Testis (tissue), 2 donors: ENCODE data around the gene MPRIP.

Source experiments
- CTCF ChIP-seq, 3 experiments: fragments of 450-650 bp in 2 of 3; fragments of 200-600 bp in 1 of 3; sonication (generic) in 1 of 3; IDR thresholded peaks; one replicate each; pipeline ENCODE4 v1.5.1; 2016 to 2019; ENCODE audit warnings: antibody characterized with exemption in 3 of 3, mild to moderate bottlenecking in 2 of 3, moderate library complexity in 1 of 3
- POLR2A ChIP-seq: fragments of 450-650 bp; IDR thresholded peaks from one replicate; pipeline ENCODE4 v1.6.1; 2017; ENCODE audit warnings: antibody characterized with exemption, mild to moderate bottlenecking, moderate library complexity

GRCh38 chr17:17076066-17076465, 33.8 kb downstream of the MPRIP start:
- TF ChIP-seq CTCF (IDR thresholded peaks at IDR 0.05) (no peak), POLR2A (no peak)
